Activated CD4-positive, alpha-beta T cell treated with anti-CD3 and anti-CD28 coated beads for 1 hour (primary cell): ENCODE results near the gene AWAT2.
"Not testable (repeated sequence)": the region's sequence is repeated elsewhere in the genome, so short reads cannot be mapped to it uniquely, and the experiment has no call there.

Source experiments
- DNase-seq: peaks from one replicate; pipeline ENCODE4 v3.0.0-alpha.2; 2020

AWAT2 gene

GRCh38 chrX:70039758-70040157 lies 10.0 kb downstream of the AWAT2 start:
- DNase-seq: no peak

- DNase-seq: no peak
These were observed 10.8 kb downstream of the AWAT2 start for GRCh38 chrX:70038951-70039350.

- DNase-seq: no peak
These were observed 11.2 kb downstream of the AWAT2 start for GRCh38 chrX:70038515-70038914.

GRCh38 chrX:70034646-70035045 lies 15.1 kb downstream of the AWAT2 start:
- no peak for DNase-seq

- no peak for DNase-seq
These were observed 16.2 kb downstream of the AWAT2 start for GRCh38 chrX:70033348-70034051.

- no peak for DNase-seq
These were observed 16.9 kb downstream of the AWAT2 start for GRCh38 chrX:70032792-70033191.

GRCh38 chrX:70030301-70030767 lies 19.4 kb downstream of the AWAT2 start:
- DNase-seq: no peak

- DNase-seq: no peak
These were observed 19.9 kb downstream of the AWAT2 start for GRCh38 chrX:70029863-70030262.

- DNase-seq: no peak
These were observed 22.9 kb downstream of the AWAT2 start for GRCh38 chrX:70026851-70027200.

- no peak for DNase-seq
These were observed 23.5 kb downstream of the AWAT2 start for GRCh38 chrX:70026112-70026850.

GRCh38 chrX:70025464-70025863 lies 24.3 kb downstream of the AWAT2 start:
- DNase-seq: no peak

GRCh38 chrX:70022616-70023015 lies 27.1 kb downstream of the AWAT2 start:
- no peak for DNase-seq

- DNase-seq: no peak
These were observed 33.2 kb downstream of the AWAT2 start for GRCh38 chrX:70016513-70016912.

GRCh38 chrX:70013466-70014381 lies 36.0 kb downstream of the AWAT2 start:
- DNase-seq: no peak

- no peak for DNase-seq
These were observed 37.0 kb downstream of the AWAT2 start for GRCh38 chrX:70012756-70013155.

- DNase-seq: no peak
These were observed 39.8 kb downstream of the AWAT2 start for GRCh38 chrX:70009970-70010369.

- DNase-seq: no peak
These were observed 40.7 kb downstream of the AWAT2 start for GRCh38 chrX:70009049-70009448.

- DNase-seq: no peak
These were observed 41.8 kb downstream of the AWAT2 start for GRCh38 chrX:70007946-70008345.

GRCh38 chrX:70001708-70002341 lies 47.9 kb downstream of the AWAT2 start:
- DNase-seq: no peak

- DNase-seq: no peak
These were observed 48.5 kb downstream of the AWAT2 start for GRCh38 chrX:70001269-70001668.

GRCh38 chrX:69998299-69998698 lies 51.4 kb downstream of the AWAT2 start:
- not testable (repeated sequence) for DNase-seq

GRCh38 chrX:69996113-69996468 lies 53.6 kb downstream of the AWAT2 start:
- DNase-seq: no peak
